Measurements from ENCODE around the gene KRTAP1-5. TPM values are rescaled to one million over a fixed set of nuclear protein-coding genes. Genes with fewer than 3 reads are reported as not detected.

Gene KRTAP1-5
- total and polyA plus RNA-seq, 10 of the 15 experiments (the other 5 are each of a cell fraction or from before 2014, with no cell fraction given): not detected

- H2AFZ ChIP-seq (ENCODE audit: control insufficient read depth, low read depth, low read length): no peak overlapping the region
- no peak for TF ChIP-seq TBL1XR1 (IDR thresholded peaks at IDR 0.05; ENCODE audit: low read depth, low read length)
- no peak for TF ChIP-seq PAX8 (IDR thresholded peaks at IDR 0.05)
- no peak for TF ChIP-seq SKIL (IDR thresholded peaks at IDR 0.05; ENCODE audit: low read depth, poor library complexity, severe bottlenecking)
- TF ChIP-seq RUNX3 (IDR thresholded peaks at IDR 0.05; ENCODE audit: low read length): no peak
- no peak for TF ChIP-seq SIX5 (IDR thresholded peaks at IDR 0.05; ENCODE audit: low read depth, low read length, severe bottlenecking)
- TF ChIP-seq USF2 (IDR thresholded peaks at IDR 0.05; ENCODE audit: borderline replicate concordance, low read depth, low read length): no peak
- no peak for TF ChIP-seq STAT1 (conservative IDR thresholded peaks at IDR 0.05)
- TF ChIP-seq IKZF2 (IDR thresholded peaks at IDR 0.05): no peak
- no peak for TF ChIP-seq PAX5 (IDR thresholded peaks at IDR 0.05; ENCODE audit: borderline replicate concordance, low read depth, low read length)
- no peak for TF ChIP-seq ZNF207 (IDR thresholded peaks at IDR 0.05; ENCODE audit: borderline replicate concordance)
- no peak for TF ChIP-seq ZBTB40 (IDR thresholded peaks at IDR 0.05; ENCODE audit: borderline replicate concordance)
- no peak for TF ChIP-seq SUZ12 (IDR thresholded peaks at IDR 0.05; ENCODE audit: unreplicated experiment)
- no peak for TF ChIP-seq HCFC1 (IDR thresholded peaks at IDR 0.05; ENCODE audit: low read length)
- TF ChIP-seq IRF3 (IDR thresholded peaks at IDR 0.05): no peak
- TF ChIP-seq SMC3 (IDR thresholded peaks at IDR 0.05; ENCODE audit: borderline replicate concordance, low read length): no peak
- no peak for TF ChIP-seq YBX1 (IDR thresholded peaks at IDR 0.05)
- no peak for TF ChIP-seq SMAD5 (IDR thresholded peaks at IDR 0.05; ENCODE audit: low read depth)
- TF ChIP-seq NR2C2 (IDR thresholded peaks at IDR 0.05; ENCODE audit: borderline replicate concordance, control insufficient read depth, insufficient read length, low read depth): no peak
- H3K9ac ChIP-seq (ENCODE audit: control insufficient read depth, insufficient read depth, low read length): no peak overlapping the region
- in situ Hi-C loops (cut with MboI) (no loop called here), intact Hi-C loops (cut with micrococcal nuclease; ENCODE audit: unreplicated experiment) (no loop called here)
- no peaks in the 10 kb centered on the region for H3K4me1 ChIP-seq (ENCODE audit: control insufficient read depth, insufficient read depth, low read length)
- no peak overlapping the region for H3K4me2 ChIP-seq (ENCODE audit: control insufficient read depth, insufficient read depth)
- POLR2A ChIA-PET: no interaction called here
- RAD21 ChIA-PET (ENCODE audit: unreplicated experiment): no interaction called here
- WGBS (ENCODE audit: insufficient coverage, insufficient replicate concordance, low lambda C conversion rate, missing lambda C conversion rate): 19% methylated on average over 3 of the region's 3 CpGs
- H3K79me2 ChIP-seq (ENCODE audit: control insufficient read depth, insufficient read depth, low read length): no peaks in the 10 kb centered on the region
- H3K27ac ChIP-seq (ENCODE audit: control insufficient read depth, insufficient read depth): no peak overlapping the region
- no TSS peak for BruUV-seq (replicated peaks)
- H3K4me3 ChIP-seq: no peak overlapping the region
- H4K20me1 ChIP-seq (ENCODE audit: control insufficient read depth, insufficient read depth): no peaks in the 10 kb centered on the region
- H3K36me3 ChIP-seq (ENCODE audit: control insufficient read depth in 2 of 2, insufficient read depth in 2 of 2, low read length in 1 of 2): no peaks in the 10 kb centered on the region
- H3K9me3 ChIP-seq (replicated peaks; ENCODE audit: control insufficient read depth, insufficient read depth, low read length): no peaks in the 10 kb centered on the region
- SMC1A ChIA-PET (ENCODE audit: uncharacterized antibody, unreplicated experiment): no interaction called here
- ATAC-seq (no peak), FAIRE-seq (no peak), DNase-seq (ENCODE audit: low read depth, low spot score) (no peak)
- CTCF ChIA-PET: no interaction called here
- 0 out of 4 replicates have a peak, but pooled peaks cover 0 to 3% of the 10 kb centered on the region in 2 experiments for H3K27me3 ChIP-seq (replicated peaks in 1 of 2; ENCODE audit: control insufficient read depth in 2 of 2, insufficient read depth in 2 of 2, low read length in 1 of 2)
Observed at GRCh38 chr17:41024697-41025096, 2.3 kb downstream of the KRTAP1-5 start.

All from GM12878 (cell line).